ENCODE data around the gene NR5A1. TPM values are rescaled to one million over a fixed set of nuclear protein-coding genes. Genes with fewer than 3 reads are reported as not detected.

Gene NR5A1
- total and polyA plus RNA-seq, 10 of the 15 experiments (the other 5 are each of a cell fraction or from before 2014, with no cell fraction given) = 0.06 to 0.24 (median 0.08) TPM; not detected in 5

- no peak for TF ChIP-seq ZBTB4 (CRISPR knock-in tag; IDR thresholded peaks at IDR 0.05)
- no peak for TF ChIP-seq TBL1XR1 (IDR thresholded peaks at IDR 0.05; ENCODE audit: low read depth, low read length)
- no peak for TF ChIP-seq HDGF (IDR thresholded peaks at IDR 0.05)
- TF ChIP-seq ESRRA (IDR thresholded peaks at IDR 0.05; ENCODE audit: low read length) = no peak
These were observed 63.6 kb downstream of the NR5A1 start (continued) for GRCh38 chr9:124443625-124444024.

- ChIA-PET RAD21 (ENCODE audit: unreplicated experiment) (no interaction called here), SMC1A (ENCODE audit: uncharacterized antibody, unreplicated experiment) (no interaction called here), CTCF (interaction anchor here (1.0 kb wide), 1 partner anchor 24 kb away, joined by 5 read pairs; no protein-coding TSS in a partner anchor), POLR2A (no interaction called here)
- Histone ChIP-seq H3K79me2 (ENCODE audit: control insufficient read depth, insufficient read depth, low read length) (no peaks in the 10 kb centered on the region), H3K9me3 (replicated peaks; ENCODE audit: control insufficient read depth, insufficient read depth, low read length) (peaks cover 7% of the 10 kb centered on the region; the same call in 1 of the 3 replicates), H3K4me3 (no peak overlapping the region), H3K36me3 (ENCODE audit: control insufficient read depth in 2 of 2, insufficient read depth in 2 of 2, low read length in 1 of 2) (no peaks in the 10 kb centered on the region), H3K9ac (ENCODE audit: control insufficient read depth, insufficient read depth, low read length) (no peak overlapping the region), H4K20me1 (ENCODE audit: control insufficient read depth, insufficient read depth) (no peaks in the 10 kb centered on the region), H3K27ac (ENCODE audit: control insufficient read depth, insufficient read depth) (no peak overlapping the region), H3K4me1 (ENCODE audit: control insufficient read depth, insufficient read depth, low read length) (no peaks in the 10 kb centered on the region), H3K27me3 (replicated peaks in 1 of 2; ENCODE audit: control insufficient read depth in 2 of 2, insufficient read depth in 2 of 2, low read length in 1 of 2) (no peaks in the 10 kb centered on the region), H2AFZ (ENCODE audit: control insufficient read depth, low read depth, low read length) (no peak overlapping the region), H3K4me2 (ENCODE audit: control insufficient read depth, insufficient read depth) (no peak overlapping the region)
- 53% methylated on average over 3 of the region's 3 CpGs for WGBS (ENCODE audit: insufficient coverage, insufficient replicate concordance, low lambda C conversion rate, missing lambda C conversion rate)
- in situ Hi-C loops (cut with MboI) = no loop called here
- BruUV-seq (replicated peaks) = no TSS peak
- FAIRE-seq (no peak), ATAC-seq (no peak), DNase-seq (ENCODE audit: low read depth, low spot score) (no peak)
- intact Hi-C loops (cut with micrococcal nuclease; ENCODE audit: unreplicated experiment) = no loop called here
- TF ChIP-seq CBFB (IDR thresholded peaks at IDR 0.05; ENCODE audit: low read depth) (no peak), MEF2A (IDR thresholded peaks at IDR 0.05; ENCODE audit: insufficient read depth, low read depth, low read length) (no peak), PKNOX1 (IDR thresholded peaks at IDR 0.05) (no peak), ATF2 (IDR thresholded peaks at IDR 0.05; ENCODE audit: low read length) (no peak), NFIC (IDR thresholded peaks at IDR 0.05; ENCODE audit: low read depth, low read length) (no peak), ZNF384 (IDR thresholded peaks at IDR 0.05; ENCODE audit: borderline replicate concordance, low read depth, low read length) (no peak), NR2C2 (IDR thresholded peaks at IDR 0.05; ENCODE audit: borderline replicate concordance, control insufficient read depth, insufficient read length, low read depth) (no peak), EP300 (IDR thresholded peaks at IDR 0.05; ENCODE audit: borderline replicate concordance in 1 of 2, control insufficient read depth in 1 of 2, low read depth in 2 of 2, low read length in 2 of 2) (no peak), HDGF (IDR thresholded peaks at IDR 0.05) (no peak), BACH1 (IDR thresholded peaks at IDR 0.05; ENCODE audit: borderline replicate concordance) (no peak), WRNIP1 (IDR thresholded peaks at IDR 0.05; ENCODE audit: borderline replicate concordance, low read depth, low read length) (no peak)
These were observed 64.4 kb downstream of the NR5A1 start for GRCh38 chr9:124442826-124443225.
